Colonic mucosa (tissue), 4 donors: ENCODE results near the gene SNX27. TPM values are rescaled to one million over a fixed set of nuclear protein-coding genes. Genes with fewer than 3 reads are reported as not detected.

Source experiments
- DNase-seq: peaks from one replicate; pipeline ENCODE4 v3.0.0-alpha.2; 2020
- H3K27ac ChIP-seq: fragments of 200-600 bp; one replicate; pipeline ENCODE4 v1.8.0; 2021
- H3K27me3 ChIP-seq: fragments of 200-600 bp; one replicate; pipeline ENCODE4 v1.8.0; 2021
- H3K36me3 ChIP-seq: fragments of 200-600 bp; one replicate; pipeline ENCODE4 v1.8.0; 2021
- H3K4me1 ChIP-seq: fragments of 200-600 bp; one replicate; pipeline ENCODE4 v1.8.0; 2021; ENCODE audit warnings: mild to moderate bottlenecking
- H3K4me3 ChIP-seq: fragments of 200-600 bp; one replicate; pipeline ENCODE4 v1.8.0; 2021
- H3K9ac ChIP-seq, 2 donors: one replicate each; pipeline ENCODE4 v1.7.0; 2013; ENCODE audit warnings: control low read depth in 2 of 2, low read depth in 2 of 2, low read length in 2 of 2
- H3K9me3 ChIP-seq: fragments of 200-600 bp; one replicate; pipeline ENCODE4 v1.8.0; 2021
- CTCF ChIP-seq: fragments of 200-600 bp; IDR thresholded peaks from one replicate; pipeline ENCODE4 v1.8.0; 2022; ENCODE audit warnings: antibody characterized with exemption, mild to moderate bottlenecking
- intact Hi-C: fragments of 100-400 bp; cut with DNase I; formaldehyde crosslinking; loops from one replicate; pipeline ENCODE4 v1.14.1; 2022
- total RNA-seq, 2 donors: library from RNA; stranded (reverse); fragmentation: NEBNext Ultra II Directional in 1 of 2; extraction: Animal tissue kit (Norgen Biotek cat#: 25700) in 1 of 2; gene quantifications; one replicate each; pipeline ENCODE4 v1.2.1, GENCODE V29; 2021
- donor health status: healthy.
- donor health status: DM: no; HTN: no; CAD: no.
- donor health status: DM: no; HTN: no; CAD: no.

The SNX27 gene
- total RNA-seq, 2 donors from 2014 or later, result 28.7 to 32.0 TPM

DNA sequence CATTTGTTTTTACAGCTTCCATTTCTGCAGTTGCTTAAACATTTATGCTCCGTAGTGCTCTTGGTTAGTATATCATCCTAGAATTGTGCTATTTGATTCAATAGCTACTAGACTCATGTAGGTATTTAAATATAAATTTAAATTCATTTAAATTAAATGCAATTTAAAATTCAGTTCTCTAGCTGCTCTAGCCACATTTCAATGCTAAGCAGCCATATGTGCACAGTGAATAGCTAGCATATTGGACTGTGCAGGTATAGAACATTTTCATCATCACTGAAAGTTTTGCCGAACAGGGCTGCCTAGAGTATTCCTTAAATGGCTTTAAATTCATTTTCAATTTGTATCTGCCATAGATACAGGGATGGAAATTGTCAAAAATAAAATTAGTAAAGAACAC is 72.3 kb downstream of the SNX27 start:
- no peaks in the 10 kb centered on the region for H3K36me3 ChIP-seq
- TF ChIP-seq CTCF, result no peak
- no peak overlapping the region for H3K9ac ChIP-seq
- no peak for DNase-seq
- no peak overlapping the region for H3K4me3 ChIP-seq
- H3K4me1 ChIP-seq, result no peaks in the 10 kb centered on the region
- intact Hi-C loops, result no loop called here
- no peaks in the 10 kb centered on the region for H3K27me3 ChIP-seq
- H3K9me3 ChIP-seq, result no peaks in the 10 kb centered on the region
- no peak overlapping the region for H3K27ac ChIP-seq

- H3K27me3 ChIP-seq, result no peaks in the 10 kb centered on the region
- DNase-seq, result no peak
- H3K27ac ChIP-seq, result no peak overlapping the region
- H3K9me3 ChIP-seq, result no peaks in the 10 kb centered on the region
- intact Hi-C loops, result no loop called here
- no peaks in the 10 kb centered on the region for H3K4me1 ChIP-seq
- H3K9ac ChIP-seq, result no peak overlapping the region
- H3K4me3 ChIP-seq, result no peak overlapping the region
- H3K36me3 ChIP-seq, result no peaks in the 10 kb centered on the region
- TF ChIP-seq CTCF, result no peak
These were observed 74.7 kb downstream of the SNX27 start for GRCh38 chr1:151686561-151686960.

GRCh38 chr1:151689494-151689893 is 77.6 kb downstream of the SNX27 start:
- TF ChIP-seq CTCF, result no peak
- Histone ChIP-seq H3K9me3 (no peaks in the 10 kb centered on the region), H3K27me3 (no peaks in the 10 kb centered on the region), H3K36me3 (no peaks in the 10 kb centered on the region), H3K4me3 (no peak overlapping the region), H3K9ac (no peak overlapping the region), H3K4me1 (no peaks in the 10 kb centered on the region), H3K27ac (no peak overlapping the region)
- intact Hi-C loops, result no loop called here
- DNase-seq, result no peak

DNA sequence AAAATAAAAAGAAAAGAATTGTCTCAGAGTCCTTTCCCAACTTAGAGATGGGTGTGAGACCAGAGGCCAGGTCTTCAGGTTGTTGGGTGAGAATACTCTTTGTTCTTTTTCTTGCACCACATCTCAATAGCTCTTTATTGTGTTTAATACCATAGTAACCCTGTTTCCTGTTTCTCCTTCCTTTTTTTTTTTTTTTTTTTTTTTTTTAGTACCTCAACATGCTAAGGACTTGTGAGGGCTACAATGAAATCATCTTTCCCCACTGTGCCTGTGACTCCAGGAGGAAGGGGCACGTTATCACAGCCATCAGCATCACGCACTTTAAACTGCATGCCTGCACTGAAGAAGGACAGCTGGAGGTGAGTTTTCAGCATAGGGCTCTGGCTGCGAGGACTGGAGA is 80.4 kb downstream of the SNX27 start:
- TF ChIP-seq CTCF, result no peak
- H3K4me1 ChIP-seq, result no peaks in the 10 kb centered on the region
- no peak overlapping the region for H3K27ac ChIP-seq
- intact Hi-C loops, result loop anchor here (2.0 to 10.0 kb wide), 4 partner anchors 43 to 157 kb away; partner anchors contain the start of genes C2CD4D and RORC
- H3K9me3 ChIP-seq, result no peaks in the 10 kb centered on the region
- DNase-seq, result no peak
- no peak overlapping the region for H3K9ac ChIP-seq
- no peak overlapping the region for H3K4me3 ChIP-seq
- no peaks in the 10 kb centered on the region for H3K36me3 ChIP-seq
- H3K27me3 ChIP-seq, result no peaks in the 10 kb centered on the region

DNA sequence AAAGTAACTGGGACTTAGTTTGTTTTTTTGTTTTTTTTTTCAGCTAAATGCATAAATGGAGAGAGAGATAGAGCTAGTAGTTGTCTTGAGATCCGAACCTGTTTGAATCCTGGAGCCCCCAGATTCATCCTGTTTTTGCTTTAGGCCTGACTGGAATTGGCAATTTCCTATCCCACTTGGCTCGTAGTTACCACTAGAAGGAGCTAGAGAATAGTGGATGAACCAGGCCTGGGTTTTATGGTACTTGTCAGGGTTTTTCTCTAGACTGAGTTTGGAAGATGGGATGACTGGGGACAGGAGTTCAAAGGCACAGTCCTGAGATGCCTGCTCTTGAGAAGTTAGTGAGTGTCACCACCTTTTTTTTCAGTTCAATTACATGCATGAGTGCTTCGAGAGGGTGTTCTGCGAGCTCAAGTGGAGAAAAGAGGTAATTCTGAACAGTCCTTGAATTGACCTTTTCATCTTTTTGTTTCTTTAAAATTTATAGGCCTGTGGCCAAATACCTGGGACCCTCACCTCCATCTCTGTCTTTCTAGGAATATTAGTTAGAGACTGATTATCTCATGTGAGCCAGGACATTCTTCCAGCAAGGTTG is 81.3 kb downstream of the SNX27 start:
- no peaks in the 10 kb centered on the region for H3K4me1 ChIP-seq
- no peak overlapping the region for H3K4me3 ChIP-seq
- DNase-seq, result peak; percentile 20
- no peak overlapping the region for H3K9ac ChIP-seq
- H3K9me3 ChIP-seq, result no peaks in the 10 kb centered on the region
- no peak overlapping the region for H3K27ac ChIP-seq
- peak; percentile 52 for TF ChIP-seq CTCF
- no peaks in the 10 kb centered on the region for H3K27me3 ChIP-seq
- intact Hi-C loops, result loop anchor here (2.0 to 10.0 kb wide), 4 partner anchors 42 to 158 kb away; partner anchors contain the start of genes C2CD4D and RORC
- H3K36me3 ChIP-seq, result no peaks in the 10 kb centered on the region
